ENCODE results near the gene PFAS.
A peak's percentile ranks its signal among the peaks of the same experiment; 100 is the strongest.

Gene PFAS

GRCh38 chr17:8285270-8286181 lies 36.4 kb downstream of the PFAS start:
- no peak for TF ChIP-seq CTCF (IDR thresholded peaks at IDR 0.05)
- no peak for DNase-seq
- H3K27ac ChIP-seq = no peak overlapping the region
- H3K27me3 ChIP-seq = no peaks in the 10 kb centered on the region
- no peaks in the 10 kb centered on the region for H3K9me3 ChIP-seq
- H3K36me3 ChIP-seq = no peaks in the 10 kb centered on the region
- H3K4me1 ChIP-seq = peaks cover 0 to 20% (median 11%) of the 10 kb centered on the region in 4 donors
- intact Hi-C loops (cut with DNase I; ENCODE audit: low total_unique reads) = no loop called here
- no peak overlapping the region for H3K4me3 ChIP-seq

GRCh38 chr17:8287651-8288335 lies 38.7 kb downstream of the PFAS start:
- H3K27me3 ChIP-seq = no peaks in the 10 kb centered on the region
- peak overlapping the region; percentile 84 to 96 for H3K27ac ChIP-seq
- no peaks in the 10 kb centered on the region for H3K9me3 ChIP-seq
- DNase-seq = no peak
- no peak for TF ChIP-seq CTCF (IDR thresholded peaks at IDR 0.05)
- intact Hi-C loops (cut with DNase I; ENCODE audit: low total_unique reads) = no loop called here
- no peaks in the 10 kb centered on the region for H3K36me3 ChIP-seq
- peak overlapping the region; percentile 60 to 78 for H3K4me3 ChIP-seq
- peaks cover 0 to 20% (median 11%) of the 10 kb centered on the region in 4 donors for H3K4me1 ChIP-seq

- Histone ChIP-seq H3K4me1 (peaks cover 0 to 20% (median 11%) of the 10 kb centered on the region in 4 donors), H3K4me3 (peak within 1 kb of the TSS; percentile 60 to 78), H3K27ac (peak within 1 kb of the TSS; percentile 84 to 96), H3K27me3 (no peaks in the 10 kb centered on the region), H3K36me3 (no peaks in the 10 kb centered on the region), H3K9me3 (no peaks in the 10 kb centered on the region)
- peak; percentile 88 to 95 for DNase-seq
- intact Hi-C loops (cut with DNase I; ENCODE audit: low total_unique reads) = no loop called here
- no peak for TF ChIP-seq CTCF (IDR thresholded peaks at IDR 0.05)
Measured at GRCh38 chr17:8288336-8289102, 39.4 kb downstream of the PFAS start, which contains the start of gene RANGRF. TSS of gene RANGRF (plus strand) at chr17:8288670. CDS start at chr17:8288789, 119 bp downstream.

GRCh38 chr17:8289103-8289397 lies 40.0 kb downstream of the PFAS start:
- Histone ChIP-seq H3K27me3 (no peaks in the 10 kb centered on the region), H3K27ac (peak overlapping the region; percentile 84 to 96), H3K4me1 (peaks cover 0 to 20% (median 11%) of the 10 kb centered on the region in 4 donors), H3K36me3 (no peaks in the 10 kb centered on the region), H3K9me3 (no peaks in the 10 kb centered on the region), H3K4me3 (peak overlapping the region; percentile 60 to 78)
- TF ChIP-seq CTCF (IDR thresholded peaks at IDR 0.05) = no peak
- peak in 1 of 2 donors; percentile 72 for DNase-seq
- intact Hi-C loops (cut with DNase I; ENCODE audit: low total_unique reads) = no loop called here

- Histone ChIP-seq H3K9me3 (no peaks in the 10 kb centered on the region), H3K27me3 (no peaks in the 10 kb centered on the region), H3K4me1 (peaks cover 0 to 28% (median 17%) of the 10 kb centered on the region in 4 donors), H3K27ac (no peak overlapping the region), H3K36me3 (no peaks in the 10 kb centered on the region), H3K4me3 (no peak overlapping the region)
- TF ChIP-seq CTCF (IDR thresholded peaks at IDR 0.05) = no peak
- DNase-seq = no peak
- intact Hi-C loops (cut with DNase I; ENCODE audit: low total_unique reads) = loop anchor here (5.0 to 10.0 kb wide), 2 partner anchors 43 to 95 kb away; partner anchors contain the start of genes BORCS6, CTC1 and PFAS
Measured at GRCh38 chr17:8290043-8290442, 41.0 kb downstream of the PFAS start.

All from tibial artery (tissue), 4 donors.